Stimulated activated CD4-positive, alpha-beta T cell treated with anti-CD3 and anti-CD28 coated beads, Interleukin-4, amount 100 ng/mL, for 48 hours (primary cell): ENCODE data around the gene NAA16.
"Not testable (repeated sequence)": the region's sequence is repeated elsewhere in the genome, so short reads cannot be mapped to it uniquely, and the experiment has no call there.

Source experiments
- DNase-seq, 2 donors: peaks; one replicate each; pipeline ENCODE4 v3.0.0-alpha.2; 2020; ENCODE audit warnings: low read depth in 2 of 2

Gene NAA16

DNA sequence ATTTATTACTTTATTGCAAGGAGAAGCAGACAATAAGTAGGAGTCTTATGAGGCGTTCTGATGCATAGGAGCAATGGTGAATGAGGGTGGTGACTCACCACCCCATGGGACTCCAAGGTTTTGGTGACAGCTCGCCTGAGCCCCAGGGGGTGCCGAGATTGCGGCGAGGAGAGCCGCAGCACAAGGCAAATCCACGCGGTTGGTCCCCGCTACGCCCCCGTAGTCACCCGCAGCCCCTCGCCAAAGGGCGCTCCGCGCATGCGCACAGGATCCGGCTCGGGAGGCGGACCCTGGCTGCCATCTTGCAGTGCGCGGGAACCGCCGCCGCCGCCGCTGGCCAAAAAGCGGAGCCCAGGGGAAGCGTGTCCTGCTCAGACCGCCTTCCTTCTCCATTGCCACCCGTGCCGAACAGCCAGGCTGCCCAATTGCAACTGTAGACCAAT lies at the start of gene NAA16:
Gene NAA16, plus strand, starts transcription at position 305 of the 443 bp plus-strand sequence. CDS start 262 bp downstream, outside the sequence.
- peak; percentile 95 to 96 for DNase-seq

- peak; percentile 62 to 78 for DNase-seq
These were observed 47.7 kb upstream of the NAA16 start, which contains the start of gene MTRF1 for GRCh38 chr13:41263261-41263971. TSS of gene MTRF1 (minus strand) at chr13:41263576. CDS start at chr13:41260907, 2,669 bp downstream.

- DNase-seq = no peak
These were observed 44.0 kb upstream of the NAA16 start for GRCh38 chr13:41267106-41267505.

DNA sequence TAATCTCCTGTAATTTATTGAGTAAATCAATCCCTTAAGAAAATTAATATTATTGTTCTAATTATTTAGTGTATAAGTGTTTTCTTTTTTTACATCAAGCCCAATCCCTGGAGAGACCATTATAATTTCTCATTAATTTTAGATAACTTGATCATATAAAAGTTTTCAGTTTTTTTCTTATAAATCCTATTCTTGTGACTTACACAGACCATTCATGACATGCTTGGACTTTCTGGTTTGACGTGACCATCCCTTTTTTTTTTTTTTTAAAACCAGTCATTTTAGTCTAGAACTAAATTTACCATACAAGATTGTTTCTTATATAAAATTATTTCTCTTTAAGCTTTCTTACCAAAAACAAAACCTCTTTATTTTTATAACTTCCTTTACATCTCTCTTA lies 42.3 kb upstream of the NAA16 start:
- no peak for DNase-seq

DNA sequence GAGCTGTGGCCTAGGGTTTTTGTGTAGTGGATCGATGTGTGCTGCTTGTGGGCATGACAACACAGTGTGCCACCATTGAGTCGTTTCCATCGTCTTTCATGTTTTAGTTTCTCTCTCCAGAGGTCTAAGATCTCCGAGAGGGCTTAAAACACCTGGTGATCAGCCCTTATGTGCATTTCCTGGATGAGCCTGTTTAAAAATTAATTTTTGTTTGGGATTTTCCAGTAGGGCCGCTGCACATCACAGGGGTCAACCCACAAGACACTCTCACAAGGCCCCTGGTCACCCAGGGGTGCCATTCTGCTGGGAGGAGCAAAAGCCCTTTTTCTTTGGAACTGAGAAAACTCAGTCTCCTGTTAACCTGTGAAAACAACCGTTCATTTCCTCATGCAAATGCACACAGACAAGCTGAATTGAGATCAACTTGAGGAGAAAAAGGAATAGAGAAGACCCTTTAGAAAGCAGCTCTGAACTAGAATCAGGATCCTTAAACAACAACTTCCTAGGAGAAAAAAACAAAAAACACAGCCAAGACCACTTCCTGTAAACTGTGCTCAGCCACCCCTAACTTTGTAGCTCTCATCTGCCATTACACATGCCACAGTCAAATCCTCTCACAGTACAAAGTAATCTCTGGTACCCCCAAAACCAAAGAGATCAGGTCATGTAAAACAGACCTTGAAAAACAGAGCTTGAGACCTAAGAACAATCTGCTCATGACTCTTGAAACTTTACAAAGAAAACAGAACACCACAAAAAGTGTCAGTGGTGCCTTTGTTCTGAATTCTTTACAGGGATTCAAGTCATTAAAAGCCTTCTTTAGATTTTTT lies 39.4 kb upstream of the NAA16 start:
- no peak for DNase-seq

GRCh38 chr13:41273831-41274441 lies 37.1 kb upstream of the NAA16 start:
- no peak for DNase-seq

- no peak for DNase-seq
These were observed 36.2 kb upstream of the NAA16 start for GRCh38 chr13:41274881-41275280.

GRCh38 chr13:41276824-41277223 lies 34.2 kb upstream of the NAA16 start:
- DNase-seq = no peak

DNA sequence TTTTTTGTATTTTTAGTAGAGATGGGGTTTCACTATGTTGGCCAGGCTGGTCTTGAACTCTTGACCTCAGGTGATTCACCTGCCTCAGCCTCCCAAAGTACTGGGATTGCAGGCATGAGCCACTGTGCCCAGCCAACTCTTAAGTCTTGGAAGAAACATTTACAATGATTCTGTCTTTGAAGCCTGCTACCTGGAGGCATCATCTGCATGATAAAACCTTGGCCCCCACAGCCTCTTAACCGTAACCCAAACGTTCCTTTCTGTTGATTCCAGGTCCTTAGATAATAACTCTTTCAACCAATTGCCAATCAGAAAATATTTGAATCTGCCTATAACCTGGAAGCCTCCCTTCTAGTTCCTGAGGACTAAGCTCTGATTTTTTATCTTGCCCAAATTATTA lies 31.9 kb upstream of the NAA16 start:
- not testable (repeated sequence) for DNase-seq

DNA sequence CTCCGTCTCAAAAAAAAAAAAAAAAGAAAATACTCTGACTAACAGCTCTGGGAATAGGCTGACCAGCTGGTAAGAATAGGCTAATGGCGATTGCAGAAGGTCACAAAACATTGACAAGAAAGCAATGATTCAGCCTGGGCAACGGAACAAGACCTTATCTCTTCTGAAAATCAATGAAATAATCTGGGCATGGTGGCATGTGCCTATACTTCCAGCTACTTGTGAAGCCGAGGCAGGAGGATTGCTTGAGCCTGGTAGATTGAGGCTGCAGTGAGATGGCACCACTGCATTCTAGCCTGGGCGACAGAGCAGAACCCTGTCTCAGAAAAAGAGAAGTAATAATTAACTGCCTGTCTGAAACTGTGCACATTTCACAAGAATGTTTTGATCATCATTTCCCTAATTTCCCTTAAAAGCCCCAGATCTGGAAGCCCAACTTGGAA lies 28.9 kb upstream of the NAA16 start:
- no peak for DNase-seq

GRCh38 chr13:41284512-41285288 lies 26.4 kb upstream of the NAA16 start:
- no peak for DNase-seq

DNA sequence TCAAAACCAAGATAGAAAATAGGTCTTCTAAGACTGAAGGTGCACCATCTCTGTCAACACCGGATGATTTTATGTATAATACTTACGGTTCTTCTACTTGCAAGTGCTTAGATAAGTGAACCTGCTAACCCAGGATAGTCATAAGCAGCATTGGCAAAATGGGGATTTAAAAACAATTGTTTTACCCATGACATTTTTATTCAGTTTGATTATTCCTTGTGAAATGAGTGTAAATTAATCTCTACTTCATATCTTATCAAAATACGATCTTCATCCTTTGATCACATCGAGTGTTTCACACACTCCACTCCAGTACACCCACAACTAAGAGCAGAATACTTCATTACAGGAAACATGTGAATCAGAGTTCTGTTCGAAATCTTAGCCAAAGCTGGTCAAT lies 24.7 kb upstream of the NAA16 start:
- DNase-seq = no peak

DNA sequence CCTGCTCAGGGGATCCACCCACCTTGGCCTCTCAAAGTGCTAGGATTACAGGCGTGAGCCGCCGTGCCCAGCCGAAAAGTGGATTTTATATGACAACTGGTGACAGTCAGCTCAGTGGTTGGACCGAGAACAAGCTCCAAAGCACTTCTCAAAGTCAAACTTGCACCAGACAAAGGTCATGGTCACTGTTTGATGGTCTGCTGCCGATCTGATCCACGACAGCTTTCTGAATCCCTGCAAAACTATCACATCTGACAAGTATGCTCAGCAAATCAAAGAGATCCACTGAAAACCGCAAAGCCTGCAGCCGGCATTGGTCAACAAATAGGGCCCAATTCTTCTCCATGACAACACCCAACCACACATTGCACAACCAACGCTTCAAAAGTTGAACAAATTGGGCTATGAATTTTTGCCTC lies 21.6 kb upstream of the NAA16 start:
- DNase-seq = no peak

DNA sequence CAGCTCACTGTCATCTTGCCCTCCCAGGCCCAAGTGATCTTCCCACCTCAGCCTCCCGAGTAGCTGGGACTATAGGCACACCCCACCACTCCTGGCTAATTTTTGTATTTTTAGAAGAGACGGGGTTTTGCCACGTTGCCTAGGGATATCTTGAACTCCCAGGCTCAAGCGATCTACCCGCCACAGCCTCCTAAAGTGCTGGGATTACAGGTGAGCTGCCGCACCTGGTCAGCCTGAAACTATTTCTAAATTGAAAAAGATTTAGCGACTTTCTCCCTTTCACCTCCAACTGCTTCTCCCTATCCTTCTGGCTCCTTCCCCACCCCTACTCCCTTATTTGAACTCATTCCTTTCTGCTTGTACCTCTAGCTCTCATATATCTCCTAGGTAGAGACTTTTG lies 19.8 kb upstream of the NAA16 start:
- DNase-seq = no peak

DNA sequence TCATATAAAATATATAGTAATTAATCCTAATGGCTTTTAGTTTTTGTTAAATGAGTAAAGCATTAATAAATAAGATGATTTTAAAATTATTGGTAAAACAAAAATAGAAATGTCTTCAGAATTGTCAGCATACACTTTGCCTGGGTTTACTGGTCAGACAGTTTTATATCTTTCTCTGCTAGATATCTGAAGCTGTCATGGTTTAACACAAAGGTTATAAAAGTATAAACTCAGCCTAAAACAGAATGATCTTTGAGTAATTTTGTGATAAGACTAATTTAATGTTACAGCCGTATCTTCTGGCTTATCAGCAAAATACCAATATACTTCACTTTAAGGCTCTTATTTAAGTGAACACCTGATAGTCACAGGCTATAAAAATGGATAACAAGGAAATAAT lies 17.8 kb upstream of the NAA16 start:
- DNase-seq = no peak

GRCh38 chr13:41294914-41295313 lies 16.2 kb upstream of the NAA16 start:
- DNase-seq = no peak

DNA sequence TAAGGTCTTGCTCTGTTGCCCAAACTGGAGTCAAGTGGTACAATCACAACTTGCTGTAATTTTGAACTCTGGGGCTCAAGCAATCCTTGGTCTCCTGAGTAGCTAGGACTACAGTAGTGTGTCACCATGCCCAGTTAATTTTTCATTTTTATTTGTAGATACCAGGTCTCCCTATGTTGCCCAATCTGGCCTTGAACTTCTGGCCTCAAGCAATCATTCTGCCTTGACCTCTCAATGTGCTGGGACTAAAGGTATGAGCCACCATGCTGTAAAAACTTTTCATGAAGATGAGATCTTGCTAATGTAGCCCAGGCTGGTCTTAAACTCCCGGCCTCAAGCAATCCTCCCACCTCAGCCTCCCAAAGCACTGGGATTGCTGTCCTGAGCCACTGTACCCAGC lies 15.1 kb upstream of the NAA16 start:
- no peak for DNase-seq

DNA sequence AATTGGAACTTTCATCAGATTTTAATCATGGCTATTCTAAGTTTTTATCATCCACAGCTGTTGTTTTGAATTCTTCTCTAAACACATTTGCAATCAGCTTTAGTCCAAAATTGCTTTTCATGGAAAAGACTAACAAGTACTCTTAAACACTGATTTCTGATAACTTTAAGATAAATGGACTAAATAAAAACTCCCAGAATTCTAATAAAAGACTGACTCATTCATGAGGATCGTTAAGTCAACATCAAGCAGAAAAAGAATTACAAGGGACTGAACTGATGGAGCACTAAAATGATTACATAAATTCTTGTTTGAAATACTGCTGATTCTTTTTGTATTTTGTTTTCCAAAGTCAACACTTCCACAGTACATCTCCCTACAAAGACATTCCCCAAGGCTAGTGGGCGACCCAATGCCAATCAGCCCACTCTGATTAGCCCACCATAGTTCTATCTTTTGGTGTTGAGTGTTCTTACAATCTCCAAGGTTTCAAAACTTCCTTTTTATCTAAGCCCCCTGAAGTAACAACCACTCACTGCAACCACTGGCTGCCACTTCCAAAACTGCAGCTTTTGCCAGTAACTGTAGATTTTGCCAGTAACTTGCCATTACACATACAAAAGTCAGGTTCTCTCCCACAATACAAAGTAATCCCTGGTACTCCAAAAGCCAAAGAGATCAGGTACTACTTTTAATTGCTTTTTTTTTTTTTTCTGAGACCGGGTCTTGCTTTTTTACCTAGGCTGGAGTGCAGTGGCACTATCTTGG lies 14.0 kb upstream of the NAA16 start:
- no peak for DNase-seq

- no peak for DNase-seq
These were observed 11.6 kb upstream of the NAA16 start for GRCh38 chr13:41299316-41300094.

DNA sequence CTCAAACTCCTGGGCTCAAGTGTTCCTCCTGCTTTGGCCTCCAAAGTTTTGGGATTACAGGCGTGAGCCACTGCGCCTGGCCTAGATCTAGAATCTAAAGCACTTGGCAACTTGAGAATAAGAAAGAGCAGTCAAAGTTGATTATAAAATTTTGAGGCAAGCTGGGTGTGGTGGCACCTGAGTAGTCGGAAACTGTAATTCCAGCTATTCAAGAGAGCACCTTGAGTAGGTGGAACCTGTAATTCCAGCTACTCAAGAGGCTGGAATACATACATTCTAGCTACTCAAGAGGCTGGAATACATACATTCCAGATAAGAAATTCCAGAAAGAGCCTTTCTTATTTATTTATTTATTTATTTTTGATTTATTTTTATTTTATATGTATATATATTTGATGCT lies 8.3 kb upstream of the NAA16 start:
- DNase-seq = no peak
